Iris pigment epithelial cell (primary cell): ENCODE measurements around the gene PLCL2.

ENCODE experiments used
- DNase-seq: peaks from one replicate; pipeline ENCODE4 v3.0.0-alpha.2; 2011; ENCODE audit warnings: low read depth

The PLCL2 gene

GRCh38 chr3:16884748-16885592 is at the start of gene PLCL2:
TSS of gene PLCL2 (plus strand) at chr3:16884955. CDS start at chr3:16885040, 85 bp downstream.
- DNase-seq = peak; percentile 56

GRCh38 chr3:16836505-16837237 is 48.1 kb upstream of the PLCL2 start:
- peak; percentile 12 for DNase-seq

- no peak for DNase-seq
Measured at GRCh38 chr3:16837602-16838001, 47.2 kb upstream of the PLCL2 start.

- no peak for DNase-seq
Measured at GRCh38 chr3:16838561-16838960, 46.2 kb upstream of the PLCL2 start.

- no peak for DNase-seq
Measured at GRCh38 chr3:16839271-16840100, 45.3 kb upstream of the PLCL2 start.

- DNase-seq = peak; percentile 29
Measured at GRCh38 chr3:16840101-16840424, 44.7 kb upstream of the PLCL2 start.

GRCh38 chr3:16841041-16841753 is 43.6 kb upstream of the PLCL2 start:
- DNase-seq = no peak

- DNase-seq = no peak
Measured at GRCh38 chr3:16841904-16842271, 42.9 kb upstream of the PLCL2 start.

GRCh38 chr3:16842272-16843270 is 42.2 kb upstream of the PLCL2 start:
- no peak for DNase-seq

GRCh38 chr3:16844222-16844621 is 40.5 kb upstream of the PLCL2 start:
- DNase-seq = no peak

- DNase-seq = no peak
Measured at GRCh38 chr3:16844791-16845190, 40.0 kb upstream of the PLCL2 start.

- no peak for DNase-seq
Measured at GRCh38 chr3:16846373-16847080, 38.2 kb upstream of the PLCL2 start.

GRCh38 chr3:16848007-16848406 is 36.7 kb upstream of the PLCL2 start:
- DNase-seq = no peak

GRCh38 chr3:16849229-16849628 is 35.5 kb upstream of the PLCL2 start:
- DNase-seq = peak; percentile 67

GRCh38 chr3:16849795-16850194 is 35.0 kb upstream of the PLCL2 start:
- peak; percentile 80 for DNase-seq

GRCh38 chr3:16855497-16855896 is 29.3 kb upstream of the PLCL2 start:
- no peak for DNase-seq

GRCh38 chr3:16860234-16860633 is 24.5 kb upstream of the PLCL2 start:
- DNase-seq = no peak

- DNase-seq = no peak
Measured at GRCh38 chr3:16861432-16861831, 23.3 kb upstream of the PLCL2 start.

GRCh38 chr3:16864610-16865313 is 20.0 kb upstream of the PLCL2 start:
- DNase-seq = peak; percentile 81
